Testis (tissue), 2 donors: ENCODE measurements around the gene ZCWPW2.

Experiments used
- CTCF ChIP-seq, 3 experiments: fragments of 450-650 bp in 2 of 3; fragments of 200-600 bp in 1 of 3; sonication (generic) in 1 of 3; IDR thresholded peaks; one replicate each; pipeline ENCODE4 v1.5.1; 2016 to 2019; ENCODE audit warnings: antibody characterized with exemption in 3 of 3, mild to moderate bottlenecking in 2 of 3, moderate library complexity in 1 of 3
- POLR2A ChIP-seq: fragments of 450-650 bp; IDR thresholded peaks from one replicate; pipeline ENCODE4 v1.6.1; 2017; ENCODE audit warnings: antibody characterized with exemption, mild to moderate bottlenecking, moderate library complexity

- TF ChIP-seq CTCF (IDR thresholded peaks at IDR 0.05), result no peak
- no peak for TF ChIP-seq POLR2A
Observed at GRCh38 chr3:28308196-28308595, 40.3 kb upstream of the ZCWPW2 start.
